Mammary epithelial cell (primary cell): ENCODE measurements around the gene GPR3.

Experiments used
- CTCF ChIP-seq, 2 donors: IDR thresholded peaks in 1 of 2; conservative IDR thresholded peaks in 1 of 2; 2 replicates each; pipeline ENCODE4 v1.5.1; 2011 to 2012; ENCODE audit warnings: inconsistent platforms in 2 of 2, low read length in 2 of 2, mild to moderate bottlenecking in 2 of 2, control low read depth in 1 of 2, low read depth in 1 of 2; ENCODE audit not compliant: insufficient read depth in 1 of 2; ENCODE audit errors: extremely low read depth in 1 of 2
- EZH2 ChIP-seq: IDR thresholded peaks from 2 replicates; pipeline ENCODE4 v1.6.1; 2012; ENCODE audit warnings: low read length, inconsistent platforms, borderline replicate concordance

GRCh38 chr1:27381969-27382762 is 10.3 kb upstream of the GPR3 start:
- TF ChIP-seq EZH2 (no peak), CTCF (conservative IDR thresholded peaks at IDR 0.05 in 1 of 2, IDR thresholded peaks at IDR 0.05 in 1 of 2; ENCODE audit: extremely low read depth in 1 of 2, insufficient read depth in 1 of 2, low read depth in 1 of 2, low read length in 2 of 2) (no peak)
